ENCODE data around the gene PITPNC1.

PITPNC1 gene

GRCh38 chr17:67666710-67667109 is 289.6 kb downstream of the PITPNC1 start:
- H3K4me3 ChIP-seq (ENCODE audit: low read depth, low read length), result no peak overlapping the region
- TF ChIP-seq CTCF (IDR thresholded peaks at IDR 0.05; ENCODE audit: low read depth, low read length), result no peak

- no peak for TF ChIP-seq CTCF (IDR thresholded peaks at IDR 0.05; ENCODE audit: low read depth, low read length)
- H3K4me3 ChIP-seq (ENCODE audit: low read depth, low read length), result no peak overlapping the region
Observed at GRCh38 chr17:67671493-67671892, 294.4 kb downstream of the PITPNC1 start.

GRCh38 chr17:67672592-67673335 is 295.7 kb downstream of the PITPNC1 start:
- no peak for TF ChIP-seq CTCF (IDR thresholded peaks at IDR 0.05; ENCODE audit: low read depth, low read length)
- no peak overlapping the region for H3K4me3 ChIP-seq (ENCODE audit: low read depth, low read length)

- TF ChIP-seq CTCF (IDR thresholded peaks at IDR 0.05; ENCODE audit: low read depth, low read length), result no peak
- H3K4me3 ChIP-seq (ENCODE audit: low read depth, low read length), result no peak overlapping the region
Observed at GRCh38 chr17:67675481-67675880, 298.4 kb downstream of the PITPNC1 start.

GRCh38 chr17:67676305-67676704 is 299.2 kb downstream of the PITPNC1 start:
- no peak overlapping the region for H3K4me3 ChIP-seq (ENCODE audit: low read depth, low read length)
- no peak for TF ChIP-seq CTCF (IDR thresholded peaks at IDR 0.05; ENCODE audit: low read depth, low read length)

- no peak overlapping the region for H3K4me3 ChIP-seq (ENCODE audit: low read depth, low read length)
- TF ChIP-seq CTCF (IDR thresholded peaks at IDR 0.05; ENCODE audit: low read depth, low read length), result no peak
Observed at GRCh38 chr17:67678414-67678813, 301.3 kb downstream of the PITPNC1 start.

GRCh38 chr17:67679225-67679624 is 302.1 kb downstream of the PITPNC1 start:
- TF ChIP-seq CTCF (IDR thresholded peaks at IDR 0.05; ENCODE audit: low read depth, low read length), result no peak
- no peak overlapping the region for H3K4me3 ChIP-seq (ENCODE audit: low read depth, low read length)

Data from WI38 (cell line).